ENCODE measurements around the gene LRRIQ1.
"Not testable (repeated sequence)": the region's sequence is repeated elsewhere in the genome, so short reads cannot be mapped to it uniquely, and the experiment has no call there.

Gene LRRIQ1

GRCh38 chr12:85206543-85206942 lies 170.4 kb downstream of the LRRIQ1 start:
- DNase-seq (ENCODE audit: low spot score), result no peak

- not testable (repeated sequence) for DNase-seq (ENCODE audit: low spot score)
Measured at GRCh38 chr12:85224339-85224738, 188.2 kb downstream of the LRRIQ1 start.

GRCh38 chr12:85225501-85225900 lies 189.3 kb downstream of the LRRIQ1 start:
- no peak for DNase-seq (ENCODE audit: low spot score)

GRCh38 chr12:85237327-85237726 lies 201.2 kb downstream of the LRRIQ1 start:
- DNase-seq (ENCODE audit: low spot score), result no peak

GRCh38 chr12:85244561-85244960 lies 208.4 kb downstream of the LRRIQ1 start:
- DNase-seq (ENCODE audit: low spot score), result no peak

- no peak for DNase-seq (ENCODE audit: low spot score)
Measured at GRCh38 chr12:85253853-85254252, 217.7 kb downstream of the LRRIQ1 start.

GRCh38 chr12:85257671-85258070 lies 221.5 kb downstream of the LRRIQ1 start:
- DNase-seq (ENCODE audit: low spot score), result no peak

GRCh38 chr12:85260447-85260846 lies 224.3 kb downstream of the LRRIQ1 start:
- DNase-seq (ENCODE audit: low spot score), result no peak

GRCh38 chr12:85260896-85261295 lies 224.7 kb downstream of the LRRIQ1 start:
- no peak for DNase-seq (ENCODE audit: low spot score)

GRCh38 chr12:85266356-85266755 lies 230.2 kb downstream of the LRRIQ1 start:
- DNase-seq (ENCODE audit: low spot score), result no peak

GRCh38 chr12:85273381-85274314 lies 237.5 kb downstream of the LRRIQ1 start:
- no peak for DNase-seq (ENCODE audit: low spot score)

- DNase-seq (ENCODE audit: low spot score), result no peak
Measured at GRCh38 chr12:85274315-85274651, 238.1 kb downstream of the LRRIQ1 start.

- no peak for DNase-seq (ENCODE audit: low spot score)
Measured at GRCh38 chr12:85275374-85275773, 239.2 kb downstream of the LRRIQ1 start.

- DNase-seq (ENCODE audit: low spot score), result no peak
Measured at GRCh38 chr12:85277191-85277590, 241.0 kb downstream of the LRRIQ1 start.

- no peak for DNase-seq (ENCODE audit: low spot score)
Measured at GRCh38 chr12:85277900-85278597, 241.9 kb downstream of the LRRIQ1 start.

GRCh38 chr12:85278598-85279448 lies 242.7 kb downstream of the LRRIQ1 start:
- DNase-seq (ENCODE audit: low spot score), result no peak

GRCh38 chr12:85279449-85280164 lies 243.5 kb downstream of the LRRIQ1 start:
- no peak for DNase-seq (ENCODE audit: low spot score)

- no peak for DNase-seq (ENCODE audit: low spot score)
Measured at GRCh38 chr12:85280165-85280983, 244.2 kb downstream of the LRRIQ1 start, which contains the start of gene ALX1. ALX1 (plus strand) TSS chr12:85280220; CDS start chr12:85280262, 42 bp downstream.

- no peak for DNase-seq (ENCODE audit: low spot score)
Measured at GRCh38 chr12:85280984-85281630, 245.0 kb downstream of the LRRIQ1 start.

- DNase-seq (ENCODE audit: low spot score), result no peak
Measured at GRCh38 chr12:85281636-85282312, 245.6 kb downstream of the LRRIQ1 start.
